ENCODE data around the gene SEMA5A.

DNA sequence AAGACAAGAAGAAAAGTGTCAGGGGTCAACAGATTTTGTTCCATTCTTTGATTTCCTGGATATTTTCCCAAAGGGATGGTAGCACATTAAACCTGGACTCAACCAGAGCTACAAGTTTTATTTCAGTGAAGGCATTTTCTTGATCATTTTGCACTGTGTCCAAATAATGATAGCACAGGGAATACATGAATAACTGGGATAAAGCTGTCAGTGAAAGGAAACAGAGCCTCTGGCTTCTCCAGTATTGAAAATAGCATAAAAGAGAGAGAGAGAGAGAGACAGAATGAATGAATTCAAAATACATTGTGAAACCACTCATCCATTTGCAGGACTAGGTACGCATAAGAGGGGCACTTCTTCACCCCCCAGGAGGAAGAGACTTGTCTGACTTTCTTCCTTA, 43.0 kb downstream of the SEMA5A start:
- TF ChIP-seq, protein P1, sequence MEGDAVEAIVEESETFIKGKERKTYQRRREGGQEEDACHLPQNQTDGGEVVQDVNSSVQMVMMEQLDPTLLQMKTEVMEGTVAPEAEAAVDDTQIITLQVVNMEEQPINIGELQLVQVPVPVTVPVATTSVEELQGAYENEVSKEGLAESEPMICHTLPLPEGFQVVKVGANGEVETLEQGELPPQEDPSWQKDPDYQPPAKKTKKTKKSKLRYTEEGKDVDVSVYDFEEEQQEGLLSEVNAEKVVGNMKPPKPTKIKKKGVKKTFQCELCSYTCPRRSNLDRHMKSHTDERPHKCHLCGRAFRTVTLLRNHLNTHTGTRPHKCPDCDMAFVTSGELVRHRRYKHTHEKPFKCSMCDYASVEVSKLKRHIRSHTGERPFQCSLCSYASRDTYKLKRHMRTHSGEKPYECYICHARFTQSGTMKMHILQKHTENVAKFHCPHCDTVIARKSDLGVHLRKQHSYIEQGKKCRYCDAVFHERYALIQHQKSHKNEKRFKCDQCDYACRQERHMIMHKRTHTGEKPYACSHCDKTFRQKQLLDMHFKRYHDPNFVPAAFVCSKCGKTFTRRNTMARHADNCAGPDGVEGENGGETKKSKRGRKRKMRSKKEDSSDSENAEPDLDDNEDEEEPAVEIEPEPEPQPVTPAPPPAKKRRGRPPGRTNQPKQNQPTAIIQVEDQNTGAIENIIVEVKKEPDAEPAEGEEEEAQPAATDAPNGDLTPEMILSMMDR (IDR thresholded peaks at IDR 0.05), result no peak
- TF ChIP-seq POLR2A (IDR thresholded peaks at IDR 0.05), result no peak
- no peak for TF ChIP-seq POLR2AphosphoS5 (IDR thresholded peaks at IDR 0.05)
- TF ChIP-seq EP300 (IDR thresholded peaks at IDR 0.05), result no peak

Data from gastroesophageal sphincter (tissue), 3 donors.